ENCODE measurements around the gene WDFY3. TPM values are rescaled to one million over a fixed set of nuclear protein-coding genes. Genes with fewer than 3 reads are reported as not detected.

WDFY3 gene
- total and polyA plus RNA-seq, 10 donors = 1.6 to 208 (median 127) TPM

DNA sequence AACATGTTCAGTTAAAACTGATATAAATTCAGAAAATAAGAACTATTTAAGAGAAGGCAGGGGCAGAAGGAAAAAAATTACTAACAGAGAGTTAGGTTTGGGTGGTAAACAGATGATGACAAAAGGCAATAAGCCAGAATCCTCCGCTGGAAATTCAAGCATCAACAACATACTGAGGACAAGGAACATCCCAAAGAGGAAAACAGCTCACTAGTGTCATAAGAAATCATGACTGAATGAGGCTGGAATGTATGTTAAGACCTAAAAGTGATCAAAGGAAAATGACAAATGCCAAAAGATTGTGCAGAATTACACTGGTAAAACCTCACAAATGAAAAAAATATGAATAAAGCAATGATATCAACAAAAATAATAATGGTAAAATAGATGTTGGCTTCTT, 88.4 kb downstream of the WDFY3 start:
- H3K27ac ChIP-seq = no peak overlapping the region
- intact Hi-C loops (cut with DNase I; ENCODE audit: low total_unique reads) = no loop called here
- no peak for DNase-seq
- peaks cover 0 to 18% (median 0%) of the 10 kb centered on the region in 6 donors for H3K36me3 ChIP-seq
- WGBS, 5 donors = 84 to 95% (median 91%) methylated on average over 1 of the region's 1 CpG
- no peak overlapping the region for H3K4me3 ChIP-seq
- H3K27me3 ChIP-seq (replicated peaks in 1 of 7) = no peaks in the 10 kb centered on the region
- H3K9me3 ChIP-seq = no peaks in the 10 kb centered on the region
- TF ChIP-seq POLR2AphosphoS5 (IDR thresholded peaks at IDR 0.05) (no peak), POLR2A (IDR thresholded peaks at IDR 0.05) (no peak)
- TF ChIP-seq, protein P1, sequence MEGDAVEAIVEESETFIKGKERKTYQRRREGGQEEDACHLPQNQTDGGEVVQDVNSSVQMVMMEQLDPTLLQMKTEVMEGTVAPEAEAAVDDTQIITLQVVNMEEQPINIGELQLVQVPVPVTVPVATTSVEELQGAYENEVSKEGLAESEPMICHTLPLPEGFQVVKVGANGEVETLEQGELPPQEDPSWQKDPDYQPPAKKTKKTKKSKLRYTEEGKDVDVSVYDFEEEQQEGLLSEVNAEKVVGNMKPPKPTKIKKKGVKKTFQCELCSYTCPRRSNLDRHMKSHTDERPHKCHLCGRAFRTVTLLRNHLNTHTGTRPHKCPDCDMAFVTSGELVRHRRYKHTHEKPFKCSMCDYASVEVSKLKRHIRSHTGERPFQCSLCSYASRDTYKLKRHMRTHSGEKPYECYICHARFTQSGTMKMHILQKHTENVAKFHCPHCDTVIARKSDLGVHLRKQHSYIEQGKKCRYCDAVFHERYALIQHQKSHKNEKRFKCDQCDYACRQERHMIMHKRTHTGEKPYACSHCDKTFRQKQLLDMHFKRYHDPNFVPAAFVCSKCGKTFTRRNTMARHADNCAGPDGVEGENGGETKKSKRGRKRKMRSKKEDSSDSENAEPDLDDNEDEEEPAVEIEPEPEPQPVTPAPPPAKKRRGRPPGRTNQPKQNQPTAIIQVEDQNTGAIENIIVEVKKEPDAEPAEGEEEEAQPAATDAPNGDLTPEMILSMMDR (IDR thresholded peaks at IDR 0.05 in 8 of 11, conservative IDR thresholded peaks at IDR 0.05 in 3 of 11) = no peak
- H3K4me1 ChIP-seq = no peaks in the 10 kb centered on the region

DNA sequence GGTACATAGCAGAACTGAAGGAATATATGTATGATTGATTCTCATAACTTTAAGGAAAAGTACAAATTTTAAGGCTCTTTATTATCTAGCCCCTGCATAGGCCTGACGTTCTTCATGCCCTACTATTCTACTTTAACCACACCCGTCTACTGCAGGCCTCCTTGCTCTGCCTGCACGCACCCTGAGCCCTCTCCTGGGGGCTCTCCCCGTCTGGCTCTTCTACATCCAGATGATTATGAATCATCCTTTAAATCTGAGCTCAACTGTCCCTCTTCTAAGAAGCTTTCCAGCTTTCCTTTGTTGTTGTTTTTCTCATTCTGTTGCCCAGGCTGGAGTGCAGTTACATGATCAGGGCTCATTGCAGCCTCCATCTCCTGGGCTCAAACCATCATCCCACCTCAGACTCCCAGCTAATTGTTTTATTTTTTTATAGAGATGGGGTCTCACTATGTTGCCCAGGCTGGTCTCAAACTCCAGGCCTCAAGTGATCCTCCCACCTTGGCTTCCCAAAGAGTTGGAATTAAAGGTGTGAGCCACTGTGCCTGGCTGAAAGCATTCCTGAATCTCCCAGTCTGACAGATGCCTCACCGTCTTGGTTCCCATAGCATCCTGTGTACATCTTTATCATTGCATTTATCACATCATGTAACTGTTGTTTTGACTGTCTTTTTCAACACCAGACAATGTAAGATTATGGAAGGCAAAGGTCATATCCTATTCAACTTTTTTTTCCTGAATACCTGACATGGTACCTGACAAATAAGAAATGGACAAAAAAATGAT, 89.2 kb downstream of the WDFY3 start:
- 82 to 93% (median 88%) methylated on average over 5 of the region's 5 CpGs for WGBS, 5 donors
- Histone ChIP-seq H3K27ac (no peak overlapping the region), H3K9me3 (no peaks in the 10 kb centered on the region), H3K4me1 (no peaks in the 10 kb centered on the region), H3K27me3 (replicated peaks in 1 of 7) (no peaks in the 10 kb centered on the region), H3K4me3 (no peak overlapping the region), H3K36me3 (peaks cover 0 to 18% (median 0%) of the 10 kb centered on the region in 6 donors)
- intact Hi-C loops (cut with DNase I; ENCODE audit: low total_unique reads) = no loop called here
- TF ChIP-seq POLR2A (IDR thresholded peaks at IDR 0.05) = no peak
- no peak for TF ChIP-seq POLR2AphosphoS5 (IDR thresholded peaks at IDR 0.05)
- TF ChIP-seq, protein P1 (IDR thresholded peaks at IDR 0.05 in 8 of 11, conservative IDR thresholded peaks at IDR 0.05 in 3 of 11) = no peak
- DNase-seq = no peak

DNA sequence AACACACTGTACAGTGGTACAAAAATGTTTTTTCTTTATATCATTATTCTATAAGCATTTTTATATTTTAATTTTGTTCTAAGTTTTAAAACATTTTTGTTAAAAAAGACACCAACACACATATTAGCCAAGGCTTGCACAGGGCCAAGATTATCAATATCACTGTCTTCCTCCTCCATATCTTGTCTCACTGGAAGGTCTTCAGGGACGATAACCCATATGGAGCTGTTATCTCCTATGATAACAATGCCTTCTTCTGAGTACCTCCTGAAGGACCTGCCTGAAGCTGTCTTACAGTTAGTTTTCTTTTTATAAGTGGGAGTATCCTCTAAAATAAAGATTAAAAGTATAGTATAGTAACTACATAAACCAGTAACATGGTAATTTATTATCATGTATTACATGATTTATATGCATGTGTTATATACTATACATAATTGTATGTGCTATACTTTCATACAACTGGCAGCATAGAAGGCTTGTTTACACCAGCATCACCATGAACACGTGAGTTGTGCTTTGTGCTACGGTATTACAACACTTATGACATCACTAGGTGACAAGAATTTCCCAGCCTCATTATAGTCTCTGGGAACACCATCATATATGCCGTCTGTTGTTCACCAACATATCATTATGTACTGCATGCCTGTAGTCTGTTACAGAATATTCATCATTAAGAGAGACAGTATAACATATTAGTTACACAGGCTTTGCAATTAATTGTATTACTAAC, 90.7 kb downstream of the WDFY3 start:
- Histone ChIP-seq H3K4me3 (no peak overlapping the region), H3K9me3 (peaks cover 0 to 10% (median 0%) of the 10 kb centered on the region in 8 donors), H3K27ac (no peak overlapping the region), H3K36me3 (peaks cover 0 to 13% (median 0%) of the 10 kb centered on the region in 6 donors), H3K27me3 (replicated peaks in 1 of 7) (no peaks in the 10 kb centered on the region), H3K4me1 (no peaks in the 10 kb centered on the region)
- 89 to 96% (median 90%) methylated on average over 4 of the region's 4 CpGs for WGBS, 5 donors
- intact Hi-C loops (cut with DNase I; ENCODE audit: low total_unique reads) = no loop called here
- no peak for TF ChIP-seq POLR2AphosphoS5 (IDR thresholded peaks at IDR 0.05)
- TF ChIP-seq, protein P1 (IDR thresholded peaks at IDR 0.05 in 8 of 11, conservative IDR thresholded peaks at IDR 0.05 in 3 of 11) = no peak
- TF ChIP-seq POLR2A (IDR thresholded peaks at IDR 0.05) = no peak
- DNase-seq = no peak

DNA sequence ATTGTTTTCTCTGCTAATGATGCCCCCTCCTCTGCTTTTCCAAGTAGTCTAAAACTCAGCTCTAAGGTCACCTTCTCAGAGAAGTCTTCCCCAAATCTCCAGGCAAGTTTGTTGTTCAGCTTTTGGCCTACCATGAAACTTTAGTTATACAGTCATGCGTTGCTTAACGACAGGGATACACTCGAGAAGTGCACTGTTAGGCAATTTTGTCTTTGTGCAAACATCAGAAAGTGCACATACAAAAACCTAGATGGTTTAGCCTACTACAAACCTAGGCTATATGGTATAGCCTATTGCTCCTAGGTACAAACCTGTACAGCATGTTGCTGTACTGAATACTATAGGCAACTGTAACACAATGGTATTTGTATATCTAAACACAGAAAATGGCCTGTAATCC, 91.9 kb downstream of the WDFY3 start:
- WGBS, 5 donors = 81 to 93% (median 90%) methylated on average over 3 of the region's 3 CpGs
- H3K4me1 ChIP-seq = no peaks in the 10 kb centered on the region
- peaks cover 0 to 11% (median 0%) of the 10 kb centered on the region in 6 donors for H3K36me3 ChIP-seq
- DNase-seq = no peak
- no peak for TF ChIP-seq POLR2AphosphoS5 (IDR thresholded peaks at IDR 0.05)
- TF ChIP-seq POLR2A (IDR thresholded peaks at IDR 0.05) = no peak
- TF ChIP-seq, protein P1 (IDR thresholded peaks at IDR 0.05 in 8 of 11, conservative IDR thresholded peaks at IDR 0.05 in 3 of 11) = no peak
- peaks cover 0 to 10% (median 0%) of the 10 kb centered on the region in 8 donors for H3K9me3 ChIP-seq
- intact Hi-C loops (cut with DNase I; ENCODE audit: low total_unique reads) = no loop called here
- no peak overlapping the region for H3K4me3 ChIP-seq
- H3K27ac ChIP-seq = no peak overlapping the region
- no peaks in the 10 kb centered on the region for H3K27me3 ChIP-seq (replicated peaks in 1 of 7)

Measured in spleen (tissue), 11 donors.